H1 (cell line): ENCODE results near the gene TMEM245. TPM values are rescaled to one million over a fixed set of nuclear protein-coding genes. Genes with fewer than 3 reads are reported as not detected.

Experiments used
- CTCF ChIA-PET: fragments of 300-600 bp; sonication (Branson Sonifier 250); formaldehyde crosslinking; loops from one replicate; lab custom pipeline; 2021; ENCODE audit not compliant: partially characterized antibody; lab: Charles Lee
- POLR2A ChIA-PET: fragments of 300-600 bp; sonication (Branson Sonifier 250); formaldehyde crosslinking; loops from one replicate; lab custom pipeline; 2021; ENCODE audit warnings: inconsistent platforms; ENCODE audit not compliant: partially characterized antibody; lab: Charles Lee
- DNase-seq, 2 experiments: peaks; one replicate each; pipeline versions ENCODE4 v3.0.0 to v3.0.0-alpha.2; 2010 to 2022; ENCODE audit warnings: low spot score in 2 of 2, low read depth in 1 of 2, mixed read lengths in 1 of 2
- FAIRE-seq: peaks from 2 replicates; lab custom pipeline; 2011; peaks lifted over from hg19 to GRCh38; lab: Jason Lieb, UNC
- H2AFZ ChIP-seq: 2 replicates; pipeline ENCODE4 v1.8.1; 2012; ENCODE audit warnings: low read length, inconsistent platforms
- H2AK5ac ChIP-seq: 2 replicates; pipeline ENCODE4 v1.6.1; 2013; ENCODE audit warnings: low read depth, low read length
- H2BK120ac ChIP-seq: replicated peaks from 2 replicates; pipeline ENCODE3; 2013; ENCODE audit warnings: low read depth, low read length, inconsistent platforms
- H2BK12ac ChIP-seq: 2 replicates; pipeline ENCODE4 v1.6.1; 2013; ENCODE audit warnings: low read depth, low read length
- H2BK15ac ChIP-seq: 2 replicates; pipeline ENCODE4 v1.6.1; 2013; ENCODE audit warnings: low read length
- H2BK20ac ChIP-seq: 2 replicates; pipeline ENCODE4 v1.6.1; 2013; ENCODE audit warnings: low read length
- H2BK5ac ChIP-seq: 2 replicates; pipeline ENCODE4 v1.6.1; 2013; ENCODE audit warnings: low read depth, low read length
- H3K14ac ChIP-seq: 2 replicates; pipeline ENCODE4 v1.6.1; 2013; ENCODE audit warnings: inconsistent platforms; ENCODE audit not compliant: insufficient read length
- H3K18ac ChIP-seq: 2 replicates; pipeline ENCODE4 v1.6.1; 2013; ENCODE audit warnings: low read length; ENCODE audit errors: extremely low read depth
- H3K23ac ChIP-seq: 2 replicates; pipeline ENCODE4 v1.6.1; 2013; ENCODE audit warnings: inconsistent platforms; ENCODE audit not compliant: insufficient read length
- H3K23me2 ChIP-seq: 2 replicates; pipeline ENCODE4 v1.6.1; 2013; ENCODE audit warnings: low read depth, low read length
- H3K27ac ChIP-seq: 2 replicates; pipeline ENCODE4 v1.6.1; 2011; ENCODE audit warnings: low read depth, low read length, inconsistent platforms
- H3K27me3 ChIP-seq, 4 experiments: replicated peaks in 1 of 4; 1 replicate in 1 of 4; 2 replicates in 3 of 4; pipeline versions ENCODE4 v1.6.1 to v1.8.1; 2011 to 2013; ENCODE audit warnings: low read length in 3 of 4, mild to moderate bottlenecking in 3 of 4, inconsistent platforms in 2 of 4, mixed read lengths in 2 of 4, moderate library complexity in 1 of 4; ENCODE audit not compliant: control insufficient read depth in 3 of 4, insufficient read depth in 3 of 4; ENCODE audit errors: extremely low read depth in 1 of 4
- H3K36me3 ChIP-seq, 4 experiments: 2 replicates each; pipeline versions ENCODE4 v1.6.1 to v1.8.1; 2011 to 2013; ENCODE audit warnings: mild to moderate bottlenecking in 4 of 4, low read length in 3 of 4, moderate library complexity in 2 of 4, control low read depth in 1 of 4, inconsistent platforms in 1 of 4; ENCODE audit not compliant: insufficient read depth in 4 of 4, control insufficient read depth in 2 of 4
- H3K4ac ChIP-seq: replicated peaks from 2 replicates; pipeline ENCODE3; 2013; ENCODE audit warnings: low read length, low read depth, mixed read lengths, inconsistent platforms; ENCODE audit not compliant: insufficient read length
- H3K4me1 ChIP-seq, 4 experiments: replicated peaks in 1 of 4; 1 replicate in 1 of 4; 2 replicates in 3 of 4; pipeline versions ENCODE4 v1.6.1 to v1.8.1; 2011 to 2013; ENCODE audit warnings: low read length in 3 of 4, inconsistent platforms in 2 of 4, mixed read lengths in 1 of 4; ENCODE audit not compliant: insufficient read depth in 4 of 4, control insufficient read depth in 3 of 4
- H3K4me2 ChIP-seq, 2 experiments: 2 replicates each; pipeline versions ENCODE4 v1.6.1 to v1.8.1; 2011 to 2013; ENCODE audit warnings: low read depth in 2 of 2, low read length in 2 of 2, control low read depth in 1 of 2, inconsistent platforms in 1 of 2, mild to moderate bottlenecking in 1 of 2; ENCODE audit not compliant: insufficient read depth in 1 of 2
- H3K4me3 ChIP-seq, 4 experiments: fragments of 200-600, 300-600 bp in 1 of 4; sonication (generic), shearing (Covaris generic), sonication (Bioruptor Twin) in 1 of 4; 2 replicates each; pipeline versions ENCODE4 v1.5.1 to v1.8.1; 2011 to 2016; ENCODE audit warnings: low read length in 4 of 4, low read depth in 3 of 4, control low read depth in 2 of 4, inconsistent platforms in 2 of 4, mild to moderate bottlenecking in 2 of 4, mixed read lengths in 1 of 4, moderate library complexity in 1 of 4; ENCODE audit not compliant: insufficient read depth in 2 of 4; ENCODE audit errors: extremely low read depth in 1 of 4
- H3K56ac ChIP-seq: replicated peaks from 2 replicates; pipeline ENCODE3; 2013; ENCODE audit warnings: low read depth, mild to moderate bottlenecking, mixed read lengths, low read length, inconsistent platforms; ENCODE audit not compliant: insufficient read length
- H3K79me1 ChIP-seq: 2 replicates; pipeline ENCODE4 v1.6.1; 2013; ENCODE audit warnings: low read depth, low read length, control low read depth
- H3K79me2 ChIP-seq, 2 experiments: 2 replicates each; pipeline versions ENCODE4 v1.6.1 to v1.8.1; 2012 to 2013; ENCODE audit warnings: low read length in 2 of 2, mild to moderate bottlenecking in 2 of 2, inconsistent platforms in 1 of 2; ENCODE audit not compliant: insufficient read depth in 2 of 2, control insufficient read depth in 1 of 2
- H3K9ac ChIP-seq, 4 experiments: replicated peaks in 1 of 4; 1 replicate in 1 of 4; 2 replicates in 3 of 4; pipeline versions ENCODE4 v1.6.1 to v1.8.1; 2011 to 2013; ENCODE audit warnings: low read depth in 3 of 4, low read length in 3 of 4, control low read depth in 2 of 4, mild to moderate bottlenecking in 2 of 4, moderate library complexity in 2 of 4, inconsistent platforms in 1 of 4; ENCODE audit errors: extremely low read depth in 1 of 4
- H3K9me3 ChIP-seq, 2 experiments: 2 replicates each; pipeline versions ENCODE4 v1.6.1 to v1.8.1; 2012 to 2013; ENCODE audit warnings: mild to moderate bottlenecking in 2 of 2, moderate library complexity in 2 of 2, control low read depth in 1 of 2, inconsistent platforms in 1 of 2, low read depth in 1 of 2, low read length in 1 of 2, mixed read lengths in 1 of 2; ENCODE audit not compliant: insufficient read depth in 2 of 2
- H4K20me1 ChIP-seq, 2 experiments: replicated peaks in 1 of 2; 2 replicates each; pipeline versions ENCODE3 to v1.8.1; 2011 to 2013; ENCODE audit warnings: inconsistent platforms in 2 of 2, low read length in 2 of 2, mild to moderate bottlenecking in 1 of 2; ENCODE audit not compliant: insufficient read depth in 2 of 2, control insufficient read depth in 1 of 2
- H4K5ac ChIP-seq: 2 replicates; pipeline ENCODE4 v1.6.1; 2013; ENCODE audit warnings: low read length, low read depth, mixed read lengths, inconsistent platforms; ENCODE audit not compliant: insufficient read length
- H4K8ac ChIP-seq: 2 replicates; pipeline ENCODE4 v1.8.0; 2013; ENCODE audit warnings: mild to moderate bottlenecking, moderate library complexity, low read length, inconsistent platforms; ENCODE audit not compliant: insufficient read depth; ENCODE audit errors: extremely low read depth
- H4K91ac ChIP-seq: replicated peaks from 2 replicates; pipeline ENCODE3; 2013; ENCODE audit warnings: low read length, mixed read lengths, inconsistent platforms; ENCODE audit not compliant: insufficient read length
- POLR2A ChIP-seq, 2 experiments: IDR thresholded peaks; 1 replicate in 1 of 2; 2 replicates in 1 of 2; pipeline ENCODE4 v1.6.1; 2011; ENCODE audit warnings: low read depth in 2 of 2, low read length in 2 of 2, mild to moderate bottlenecking in 2 of 2; ENCODE audit errors: control extremely low read depth in 1 of 2
- SP1 ChIP-seq: IDR thresholded peaks from 2 replicates; pipeline ENCODE4 v1.6.1; 2011; ENCODE audit warnings: low read depth, low read length
- TAF7 ChIP-seq: optimal IDR thresholded peaks from 2 replicates; pipeline ENCODE3; 2011; ENCODE audit warnings: low read depth, mild to moderate bottlenecking, inconsistent platforms, low read length, moderate library complexity, borderline replicate concordance
- ZNF274 ChIP-seq: IDR thresholded peaks from 2 replicates; pipeline ENCODE4 v1.7.0; 2012; ENCODE audit warnings: low read length, borderline replicate concordance; ENCODE audit errors: extremely low read depth
- WGBS, 2 experiments: shearing (Covaris generic) in 1 of 2; methylation state at CpG; one replicate each; pipeline versions ENCODE4 v1.1.6 to v1.1.7; 2013 to 2015; ENCODE audit warnings: low lambda C conversion rate in 2 of 2, mixed read lengths in 2 of 2, inconsistent platforms in 1 of 2, low coverage in 1 of 2, missing lambda C conversion rate in 1 of 2; ENCODE audit not compliant: insufficient replicate concordance in 2 of 2, insufficient coverage in 1 of 2, insufficient read length in 1 of 2; ENCODE audit errors: extremely low coverage in 1 of 2, missing lambda C conversion rate in 1 of 2; 5-methylcytosine and 5-hydroxymethylcytosine counted together
- polyA plus RNA-seq, 7 experiments: library from polyadenylated mRNA; depleted of rRNA in 3 of 7; stranded (reverse) in 5 of 7; unstranded in 2 of 7; fragments of >200 nt in 5 of 7; fragments of 200-250 nt in 2 of 7; gene quantifications; 1 replicate in 5 of 7; 2 replicates in 1 of 7; 4 replicates in 1 of 7; pipeline versions ENCODE4 v1.2.1 to v1.2.3, GENCODE V29; 2011 to 2013; ENCODE audit warnings: missing spikeins in 2 of 7, mixed read lengths in 2 of 7
- total RNA-seq: library from RNA; stranded (reverse); fragmentation: NEBNext Ultra II Directional; extraction: Animal tissue kit (Norgen Biotek cat#: 25700); gene quantifications from 2 replicates; pipeline ENCODE4 v1.2.1, GENCODE V29; 2021

The TMEM245 gene
- total and polyA plus RNA-seq, 2 of the 8 experiments (the other 6 are each of a cell fraction or from before 2014, with no cell fraction given): 44.3 to 45.8 TPM

GRCh38 chr9:109020113-109020512 lies 99.6 kb downstream of the TMEM245 start:
- no peak overlapping the region for H3K4me3 ChIP-seq
- FAIRE-seq: no peak
- ChIA-PET POLR2A (interaction anchor here (1.2 kb wide), 1 partner anchor 77 kb away, joined by 3 read pairs; no protein-coding TSS in a partner anchor), CTCF (interaction anchor here (1.3 to 1.6 kb wide), 2 partner anchors 8 to 14 kb away, joined by 3 read pairs; no protein-coding TSS in a partner anchor)
- no peak for DNase-seq
- H3K4ac ChIP-seq: no peak overlapping the region
- H3K18ac ChIP-seq: no peak overlapping the region
- H3K9ac ChIP-seq: no peak overlapping the region
- no peak overlapping the region for H3K4me2 ChIP-seq
- H3K56ac ChIP-seq: no peak overlapping the region
- no peak overlapping the region for H4K8ac ChIP-seq
- H4K91ac ChIP-seq: no peak overlapping the region
- no peak overlapping the region for H3K14ac ChIP-seq
- H3K4me1 ChIP-seq: no peaks in the 10 kb centered on the region; a peak in 1 of 7 replicates
- H3K79me2 ChIP-seq: 0 out of 4 replicates have a peak, but pooled peaks cover 0 to 3% of the 10 kb centered on the region in 2 experiments
- no peaks in the 10 kb centered on the region for H3K9me3 ChIP-seq
- no peak overlapping the region for H4K5ac ChIP-seq
- H3K79me1 ChIP-seq: no peaks in the 10 kb centered on the region; the same call in 1 of the 2 replicates
- H2AK5ac ChIP-seq: no peak overlapping the region
- no peaks in the 10 kb centered on the region for H3K23me2 ChIP-seq
- H3K23ac ChIP-seq: no peak overlapping the region
- TF ChIP-seq SP1 (no peak), ZNF274 (no peak), TAF7 (no peak), POLR2A (IDR thresholded peaks at IDR 0.05; ENCODE audit: control extremely low read depth in 1 of 2, low read depth in 2 of 2, low read length in 2 of 2) (no peak)
- no peak overlapping the region for H2AFZ ChIP-seq
- 90% methylated on average over 3 of the region's 3 CpGs; no CpG with 5 or more reads in 1 of the 2 experiments for WGBS, 2 experiments
- H4K20me1 ChIP-seq: peaks cover 0 to 1% of the 10 kb centered on the region in 2 experiments
- H3K27me3 ChIP-seq: no peaks in the 10 kb centered on the region
- H2BK15ac ChIP-seq: no peak overlapping the region
- peaks cover 0 to 20% (median 9%) of the 10 kb centered on the region in 4 experiments; a peak in 4 of 8 replicates for H3K36me3 ChIP-seq
- no peak overlapping the region for H2BK20ac ChIP-seq
- no peak overlapping the region for H2BK120ac ChIP-seq
- no peak overlapping the region for H2BK12ac ChIP-seq
- H2BK5ac ChIP-seq: no peak overlapping the region
- no peak overlapping the region for H3K27ac ChIP-seq
